ENCODE results near the gene TNNC1.

Gene TNNC1

DNA sequence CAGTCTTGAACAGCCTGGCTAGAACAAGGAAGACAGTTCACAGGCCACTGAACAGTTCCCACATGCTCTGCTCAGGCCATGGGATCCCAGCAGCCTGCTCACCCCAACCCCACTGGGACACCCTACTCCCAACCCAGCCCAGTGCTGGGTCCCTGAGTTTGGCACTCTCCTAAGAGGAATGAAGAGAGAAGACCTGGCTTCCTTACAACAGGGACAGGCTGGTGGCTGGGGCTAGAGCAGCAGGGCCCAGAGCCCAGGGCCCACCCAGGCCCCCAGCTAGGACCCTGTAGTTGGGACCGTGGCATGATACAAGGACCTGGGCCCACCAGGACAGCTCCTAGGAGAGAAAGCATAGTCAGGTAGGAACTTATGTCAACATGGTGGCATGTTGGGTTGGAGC, 52.3 kb downstream of the TNNC1 start:
- DNase-seq (ENCODE audit: low spot score), result no peak
